Right lobe of liver (tissue), 4 donors: ENCODE data around the gene GRSF1.

Experiments
- CTCF ChIP-seq, 4 donors: fragments of 200-600 bp in 3 of 4; fragments of 450-650 bp in 1 of 4; IDR thresholded peaks; one replicate each; pipeline versions ENCODE4 v1.5.1 to v1.8.0; 2016 to 2022; ENCODE audit warnings: antibody characterized with exemption in 4 of 4, mild to moderate bottlenecking in 2 of 4
- POLR2A ChIP-seq: fragments of 450-650 bp; IDR thresholded peaks from one replicate; pipeline ENCODE4 v1.6.1; 2017; ENCODE audit warnings: antibody characterized with exemption, mild to moderate bottlenecking
- donor health status: DM: no; HTN: no; CAD: no.
- donor health status: DM: no; HTN: no; CAD: no.
- donor health status: DM: no; HTN: yes; CAD: no.

DNA sequence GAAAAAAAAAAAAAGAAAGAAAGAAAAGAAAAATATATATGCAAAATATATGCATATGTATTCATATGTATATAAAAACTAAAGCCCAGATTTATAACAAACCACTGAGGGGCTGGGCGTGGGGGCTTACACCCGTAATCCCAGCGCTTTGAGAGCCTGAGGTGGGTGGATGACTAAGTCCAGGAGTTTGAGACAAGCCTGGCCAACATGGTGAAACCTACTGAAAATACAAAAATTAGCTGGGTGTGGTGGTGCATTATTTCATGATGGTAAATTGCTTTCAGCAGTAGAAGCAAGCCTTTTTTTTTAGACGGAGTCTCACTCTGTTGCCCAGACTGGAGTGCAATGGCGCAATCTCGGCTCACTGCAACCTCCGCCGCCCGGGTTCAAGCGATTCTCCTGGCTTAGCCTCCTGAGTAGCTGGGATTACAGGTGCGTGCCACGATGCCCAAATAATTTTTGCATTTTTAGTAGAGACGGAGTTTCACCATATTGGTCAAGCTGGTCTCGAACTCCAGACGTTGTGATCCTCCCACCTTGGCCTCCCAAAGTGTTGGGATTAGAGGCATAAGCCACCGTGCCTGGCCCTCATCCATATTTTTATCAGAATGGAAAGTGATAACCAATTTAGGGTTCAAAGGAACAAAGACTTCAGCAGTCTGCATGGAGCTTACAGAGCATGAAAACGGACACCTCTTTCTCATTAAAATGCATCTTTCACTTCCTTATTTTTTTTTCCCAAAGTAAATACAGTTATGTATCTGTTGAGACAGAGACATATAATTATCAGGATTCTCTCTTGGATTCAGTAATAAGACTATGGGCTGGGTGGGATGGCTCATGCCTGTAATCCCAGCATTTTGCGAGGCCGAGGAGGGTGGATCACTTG lies 34.8 kb upstream of the GRSF1 start:
- no peak for TF ChIP-seq CTCF (IDR thresholded peaks at IDR 0.05)
- no peak for TF ChIP-seq POLR2A
